ENCODE data around the gene LZTFL1. TPM values are rescaled to one million over a fixed set of nuclear protein-coding genes. Genes with fewer than 3 reads are reported as not detected.

LZTFL1 gene
- total and polyA plus RNA-seq, 2 donors (not counting 3 experiments of a cell fraction or from before 2014, with no cell fraction given): 18.2 to 26.1 TPM

GRCh38 chr3:45800611-45801010, 41.3 kb downstream of the LZTFL1 start:
- Histone ChIP-seq H4K20me1 (replicated peaks; ENCODE audit: control insufficient read depth, extremely low read depth, insufficient read depth, low read length) (no peaks in the 10 kb centered on the region), H3K9me3 (replicated peaks; ENCODE audit: control insufficient read depth, insufficient read depth, low read length) (no peaks in the 10 kb centered on the region), H3K36me3 (ENCODE audit: control insufficient read depth in 2 of 2, extremely low read depth in 1 of 2, insufficient read depth in 2 of 2, low read length in 2 of 2) (no peaks in the 10 kb centered on the region), H3K4me2 (ENCODE audit: insufficient read depth, low read length) (no peak overlapping the region), H3K9me1 (replicated peaks; ENCODE audit: control insufficient read depth, extremely low read depth, insufficient read depth, low read length) (no peaks in the 10 kb centered on the region), H3K4me1 (ENCODE audit: control insufficient read depth, extremely low read depth, insufficient read depth, low read length) (peaks cover 8% of the 10 kb centered on the region), H2AFZ (ENCODE audit: low read depth, low read length) (no peak overlapping the region), H3K79me2 (ENCODE audit: control insufficient read depth, insufficient read depth, low read length) (no peaks in the 10 kb centered on the region), H3K27me3 (ENCODE audit: control insufficient read depth in 2 of 2, insufficient read depth in 2 of 2, low read length in 2 of 2) (peaks cover 34 to 35% of the 10 kb centered on the region in 2 experiments), H3K9ac (replicated peaks; ENCODE audit: extremely low read depth, insufficient read depth, low read length) (no peak overlapping the region), H3K27ac (ENCODE audit: insufficient read depth, low read depth, low read length) (no peak overlapping the region), H3K4me3 (replicated peaks in 1 of 3; ENCODE audit: insufficient read depth in 1 of 3, low read depth in 1 of 3, low read length in 3 of 3) (no peak overlapping the region)
- ChIA-PET CTCF (no interaction called here), POLR2A (no interaction called here)
- TF ChIP-seq, protein P1, sequence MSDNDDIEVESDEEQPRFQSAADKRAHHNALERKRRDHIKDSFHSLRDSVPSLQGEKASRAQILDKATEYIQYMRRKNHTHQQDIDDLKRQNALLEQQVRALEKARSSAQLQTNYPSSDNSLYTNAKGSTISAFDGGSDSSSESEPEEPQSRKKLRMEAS (IDR thresholded peaks at IDR 0.05; ENCODE audit: insufficient read depth, insufficient read length): no peak
- TF ChIP-seq JUN (IDR thresholded peaks at IDR 0.05; ENCODE audit: borderline replicate concordance, insufficient read depth, insufficient read length, low read depth) (no peak), POLR2A (IDR thresholded peaks at IDR 0.05; ENCODE audit: low read depth, low read length) (no peak)
- dilution Hi-C loops (cut with MboI; ENCODE audit: extremely low pct_ligation_motif_present, low sequenced_read_pairs): no loop called here
- FAIRE-seq (no peak), DNase-seq (ENCODE audit: low read depth, low spot score) (no peak)
- intact Hi-C loops (cut with micrococcal nuclease): no loop called here
- no TSS peak for BruUV-seq (replicated peaks)

DNA sequence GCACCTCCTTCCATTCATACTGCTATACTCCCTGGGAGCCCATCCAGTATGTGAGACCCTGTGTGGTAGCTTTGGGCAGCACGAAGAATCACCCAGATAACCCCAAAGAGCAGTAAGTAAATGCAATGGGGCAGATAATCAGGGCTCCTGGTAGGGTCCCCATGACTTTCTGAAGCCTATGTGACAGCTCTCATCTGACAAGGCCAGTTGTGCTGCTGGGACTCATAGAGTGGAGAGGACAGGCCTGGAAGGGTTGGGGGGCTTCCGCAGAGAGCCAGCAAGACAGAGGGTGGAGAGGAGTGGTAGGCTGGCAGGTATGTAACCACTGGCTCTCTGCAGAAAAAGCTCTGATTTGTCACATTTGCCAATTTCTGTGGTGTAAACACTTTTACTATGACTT, 42.3 kb downstream of the LZTFL1 start:
- Histone ChIP-seq H3K27me3 (ENCODE audit: control insufficient read depth in 2 of 2, insufficient read depth in 2 of 2, low read length in 2 of 2) (peaks cover 43 to 44% of the 10 kb centered on the region in 2 experiments), H3K4me1 (ENCODE audit: control insufficient read depth, extremely low read depth, insufficient read depth, low read length) (peaks cover 8% of the 10 kb centered on the region), H4K20me1 (replicated peaks; ENCODE audit: control insufficient read depth, extremely low read depth, insufficient read depth, low read length) (no peaks in the 10 kb centered on the region), H3K4me3 (replicated peaks in 1 of 3; ENCODE audit: insufficient read depth in 1 of 3, low read depth in 1 of 3, low read length in 3 of 3) (no peak overlapping the region), H3K9me3 (replicated peaks; ENCODE audit: control insufficient read depth, insufficient read depth, low read length) (no peaks in the 10 kb centered on the region), H3K79me2 (ENCODE audit: control insufficient read depth, insufficient read depth, low read length) (no peaks in the 10 kb centered on the region), H3K36me3 (ENCODE audit: control insufficient read depth in 2 of 2, extremely low read depth in 1 of 2, insufficient read depth in 2 of 2, low read length in 2 of 2) (no peaks in the 10 kb centered on the region), H3K9me1 (replicated peaks; ENCODE audit: control insufficient read depth, extremely low read depth, insufficient read depth, low read length) (no peaks in the 10 kb centered on the region), H3K9ac (replicated peaks; ENCODE audit: extremely low read depth, insufficient read depth, low read length) (no peak overlapping the region), H3K27ac (ENCODE audit: insufficient read depth, low read depth, low read length) (no peak overlapping the region), H2AFZ (ENCODE audit: low read depth, low read length) (no peak overlapping the region), H3K4me2 (ENCODE audit: insufficient read depth, low read length) (no peak overlapping the region)
- DNase-seq (ENCODE audit: low read depth, low spot score) (no peak), FAIRE-seq (no peak)
- dilution Hi-C loops (cut with MboI; ENCODE audit: extremely low pct_ligation_motif_present, low sequenced_read_pairs) (no loop called here), intact Hi-C loops (cut with micrococcal nuclease) (no loop called here)
- CTCF ChIA-PET: no interaction called here
- POLR2A ChIA-PET: interaction anchor here (0.6 kb wide), 1 partner anchor 306 kb away, joined by 5 read pairs; no protein-coding TSS in a partner anchor
- BruUV-seq (replicated peaks): no TSS peak
- TF ChIP-seq POLR2A (IDR thresholded peaks at IDR 0.05; ENCODE audit: low read depth, low read length) (no peak), CTCF (IDR thresholded peaks at IDR 0.05; ENCODE audit: extremely low read depth in 1 of 2, insufficient read depth in 1 of 2, low read depth in 1 of 2, low read length in 2 of 2) (no peak), POLR2AphosphoS5 (IDR thresholded peaks at IDR 0.05; ENCODE audit: insufficient read depth, low read depth, low read length) (no peak), GATA2 (IDR thresholded peaks at IDR 0.05; ENCODE audit: insufficient read depth, insufficient read length, low read depth, low read length) (no peak), MYC (IDR thresholded peaks at IDR 0.05; ENCODE audit: low read depth, low read length) (no peak), FOS (IDR thresholded peaks at IDR 0.05; ENCODE audit: borderline replicate concordance, insufficient read depth, low read length) (no peak), EZH2 (IDR thresholded peaks at IDR 0.05; ENCODE audit: borderline replicate concordance, low read depth, low read length, severe bottlenecking) (no peak), JUN (IDR thresholded peaks at IDR 0.05; ENCODE audit: borderline replicate concordance, insufficient read depth, insufficient read length, low read depth) (no peak)
- TF ChIP-seq, protein P1 (IDR thresholded peaks at IDR 0.05; ENCODE audit: insufficient read depth, insufficient read length): no peak
